HG02571 (cell line): ENCODE measurements around the gene ZNF438.

Source experiments
- ATAC-seq: cut with Tn5 transposase; IDR thresholded peaks from one replicate; pipeline ENCODE4 v1.9.1; 2021; ENCODE audit warnings: mild to moderate bottlenecking, moderate library complexity; ENCODE audit not compliant: unreplicated experiment

The ZNF438 gene

DNA sequence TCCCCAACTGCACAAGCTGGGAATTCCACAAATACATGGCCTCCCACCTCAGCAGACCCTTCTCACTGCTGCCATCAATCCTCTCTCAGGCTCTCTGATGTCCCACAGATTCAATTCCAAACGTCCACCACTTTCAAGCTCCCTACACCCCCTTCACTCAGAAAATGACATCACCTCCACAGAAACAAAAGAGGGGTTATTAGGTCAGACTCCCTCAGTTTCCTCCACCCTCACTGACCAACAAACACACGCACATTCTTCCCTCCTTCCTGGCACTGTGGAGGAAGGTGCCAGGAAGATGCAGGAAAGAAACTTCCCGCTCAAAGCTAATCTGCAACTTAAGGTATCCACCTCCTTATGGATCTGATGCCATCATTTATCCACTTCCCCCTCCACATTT is 18.3 kb downstream of the ZNF438 start:
- no peak for ATAC-seq

- no peak for ATAC-seq
Observed at GRCh38 chr10:31011665-31012022, 20.0 kb downstream of the ZNF438 start.

DNA sequence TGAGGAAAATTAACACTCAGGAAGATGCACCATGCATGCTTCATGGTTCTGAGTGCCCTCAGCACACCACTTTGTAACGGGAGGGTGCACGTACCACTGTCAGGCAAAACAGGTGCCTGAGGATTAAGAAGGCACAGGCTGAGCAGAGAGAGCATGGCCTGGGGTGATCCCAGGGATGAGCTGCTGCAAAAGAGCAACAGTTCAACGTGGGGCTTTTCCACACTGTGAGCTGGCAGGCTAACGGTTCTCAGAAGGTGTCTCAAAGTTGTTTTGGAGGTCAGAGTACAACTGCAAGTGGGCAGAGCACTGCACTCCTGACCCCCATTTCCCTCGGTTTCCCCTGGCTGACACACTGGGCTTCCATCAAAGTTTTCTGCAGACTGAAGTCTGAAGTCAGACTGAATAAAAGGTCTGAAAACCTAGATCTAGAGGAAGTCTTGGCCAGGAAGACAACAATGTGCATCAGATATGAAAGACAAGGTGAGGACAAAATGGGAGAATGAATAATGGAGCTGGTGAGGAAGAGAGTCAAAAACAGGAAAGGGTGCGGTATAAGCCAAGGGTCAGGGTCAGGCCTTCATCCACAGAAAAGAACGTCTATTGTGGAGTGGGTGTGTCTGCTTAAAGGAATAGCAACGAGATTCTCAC is 20.5 kb downstream of the ZNF438 start:
- no peak for ATAC-seq

- no peak for ATAC-seq
Observed at GRCh38 chr10:31010062-31010461, 21.6 kb downstream of the ZNF438 start.

DNA sequence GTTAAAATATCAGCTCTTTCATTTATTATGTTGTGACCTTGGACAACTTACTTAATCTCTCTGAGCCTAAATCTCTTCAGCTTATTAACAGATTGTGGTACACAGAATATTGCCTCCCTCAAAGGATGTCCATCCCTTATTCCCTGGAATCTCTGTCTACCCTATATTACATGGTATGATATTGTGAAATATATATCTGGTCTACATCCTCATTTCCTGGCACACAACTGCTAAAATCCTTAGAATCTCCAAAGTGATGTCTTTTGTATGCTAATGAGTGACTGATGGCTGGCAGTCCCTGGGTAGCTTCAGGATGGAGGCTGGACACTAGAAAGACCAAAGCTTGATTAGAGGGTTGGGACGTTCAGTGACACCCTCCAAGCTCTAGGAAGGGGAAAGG is 25.8 kb downstream of the ZNF438 start:
- ATAC-seq, result no peak

GRCh38 chr10:31004611-31005193 is 27.0 kb downstream of the ZNF438 start:
- ATAC-seq, result no peak

GRCh38 chr10:31001740-31002139 is 29.9 kb downstream of the ZNF438 start:
- no peak for ATAC-seq

DNA sequence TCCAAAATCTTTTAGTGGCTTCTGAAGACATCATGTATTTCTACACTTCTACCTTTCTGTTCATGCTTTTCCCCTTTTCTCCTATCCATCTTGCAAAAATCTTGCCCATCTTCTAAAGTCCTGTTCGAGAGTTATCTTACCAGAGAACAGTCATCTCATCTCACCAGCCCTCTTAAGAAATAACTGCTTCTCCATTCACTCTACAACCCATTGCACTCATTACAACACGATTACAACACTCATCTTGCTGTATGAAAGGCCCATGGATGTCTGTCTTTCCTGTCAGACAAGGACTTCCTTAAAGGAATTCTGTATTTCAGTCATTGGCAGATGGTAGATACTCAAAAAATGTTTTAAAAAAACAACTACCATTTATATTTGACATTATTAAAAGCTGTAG is 30.8 kb downstream of the ZNF438 start:
- no peak for ATAC-seq

- no peak for ATAC-seq
Observed at GRCh38 chr10:31000071-31000782, 31.4 kb downstream of the ZNF438 start.

- ATAC-seq, result no peak
Observed at GRCh38 chr10:30999070-30999712, 32.5 kb downstream of the ZNF438 start.

DNA sequence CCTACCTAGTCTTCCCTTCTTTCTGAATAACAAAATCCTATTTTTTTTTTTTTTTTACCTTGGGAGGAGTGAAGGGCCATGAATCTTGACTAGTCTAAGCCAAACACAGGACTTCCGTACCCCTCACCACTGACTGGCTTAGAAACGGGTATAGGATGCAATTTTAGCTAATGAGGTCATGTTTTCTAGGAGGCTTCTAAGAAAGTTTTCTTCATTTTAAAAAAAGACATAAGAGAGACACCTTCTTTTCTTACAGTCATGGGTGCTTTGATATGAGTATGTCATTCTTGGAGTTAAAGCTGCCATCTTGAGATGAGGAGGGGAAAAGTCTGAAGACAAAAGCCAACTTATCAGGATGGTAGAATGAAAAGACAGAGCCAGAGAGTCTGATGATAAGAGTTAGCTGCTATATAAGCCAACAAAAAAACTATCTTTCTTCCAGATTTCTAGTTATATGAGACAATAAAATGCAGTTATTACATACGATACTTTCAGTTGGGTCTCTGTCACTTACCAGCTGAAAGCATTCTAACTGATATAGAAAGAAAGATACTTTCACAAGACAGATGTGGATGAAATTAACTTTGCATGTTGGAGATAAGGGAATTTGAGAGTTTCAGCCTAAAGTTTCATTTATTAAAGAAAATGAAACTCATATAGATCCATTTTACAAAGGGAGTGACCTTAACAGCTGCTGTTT is 34.0 kb downstream of the ZNF438 start:
- ATAC-seq, result no peak

- no peak for ATAC-seq
Observed at GRCh38 chr10:30996481-30997005, 35.1 kb downstream of the ZNF438 start.

GRCh38 chr10:30995081-30995770 is 36.4 kb downstream of the ZNF438 start:
- ATAC-seq, result no peak

GRCh38 chr10:30993155-30993554 is 38.5 kb downstream of the ZNF438 start:
- ATAC-seq, result no peak

DNA sequence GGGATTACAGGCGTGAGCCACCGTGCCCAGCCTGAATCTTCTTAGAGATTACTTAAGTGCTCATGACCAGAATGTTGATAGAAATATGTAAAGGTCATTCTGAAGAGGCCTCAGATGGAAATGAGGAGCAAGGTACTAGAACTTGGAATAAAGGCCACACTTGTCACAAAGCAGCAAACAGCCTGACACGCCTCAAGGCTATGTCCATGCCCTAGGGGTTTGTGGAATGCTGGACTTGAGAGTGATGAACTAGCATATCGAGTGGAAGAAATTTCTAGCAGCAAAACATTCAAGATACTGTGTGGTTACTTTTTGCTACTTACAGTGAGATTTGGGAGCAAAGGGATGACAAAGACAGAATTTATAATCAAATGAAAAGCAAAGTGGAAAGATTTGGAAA is 39.0 kb downstream of the ZNF438 start:
- ATAC-seq, result no peak

GRCh38 chr10:30991647-30992011 is 40.0 kb downstream of the ZNF438 start:
- ATAC-seq, result no peak

DNA sequence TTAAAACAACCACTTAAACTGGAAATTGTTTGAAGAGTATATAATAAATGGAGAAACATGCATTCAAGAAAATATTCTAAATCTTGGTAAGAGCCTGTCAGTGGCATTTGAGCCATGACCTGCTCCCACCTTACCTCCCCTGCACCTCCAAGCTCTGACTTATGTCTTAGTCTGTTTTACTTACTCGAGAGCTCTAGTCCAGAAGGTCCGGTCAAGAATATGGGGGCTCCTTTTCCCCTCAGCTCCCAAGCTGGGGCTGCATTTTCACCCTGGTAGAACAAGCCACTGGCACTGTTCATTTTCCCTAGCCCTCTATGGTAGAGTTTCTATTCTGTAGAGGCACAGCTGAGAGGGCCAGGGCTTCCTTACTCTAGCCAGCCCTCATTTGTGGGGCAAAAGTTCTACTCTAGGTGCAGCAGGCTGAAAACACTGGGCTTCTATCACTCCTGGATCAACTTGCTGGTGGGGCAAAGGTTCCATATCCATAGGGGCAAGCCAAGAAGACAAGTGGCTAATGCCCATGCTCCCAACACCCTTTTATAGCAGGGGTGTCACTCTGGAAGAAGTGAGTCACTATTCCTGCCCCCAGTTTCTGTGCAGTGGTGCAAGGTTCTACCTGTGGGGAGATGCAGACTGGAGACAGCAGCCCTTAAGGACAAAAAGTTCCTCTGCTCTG is 40.6 kb downstream of the ZNF438 start:
- ATAC-seq, result no peak

- no peak for ATAC-seq
Observed at GRCh38 chr10:30990351-30990750, 41.3 kb downstream of the ZNF438 start.

DNA sequence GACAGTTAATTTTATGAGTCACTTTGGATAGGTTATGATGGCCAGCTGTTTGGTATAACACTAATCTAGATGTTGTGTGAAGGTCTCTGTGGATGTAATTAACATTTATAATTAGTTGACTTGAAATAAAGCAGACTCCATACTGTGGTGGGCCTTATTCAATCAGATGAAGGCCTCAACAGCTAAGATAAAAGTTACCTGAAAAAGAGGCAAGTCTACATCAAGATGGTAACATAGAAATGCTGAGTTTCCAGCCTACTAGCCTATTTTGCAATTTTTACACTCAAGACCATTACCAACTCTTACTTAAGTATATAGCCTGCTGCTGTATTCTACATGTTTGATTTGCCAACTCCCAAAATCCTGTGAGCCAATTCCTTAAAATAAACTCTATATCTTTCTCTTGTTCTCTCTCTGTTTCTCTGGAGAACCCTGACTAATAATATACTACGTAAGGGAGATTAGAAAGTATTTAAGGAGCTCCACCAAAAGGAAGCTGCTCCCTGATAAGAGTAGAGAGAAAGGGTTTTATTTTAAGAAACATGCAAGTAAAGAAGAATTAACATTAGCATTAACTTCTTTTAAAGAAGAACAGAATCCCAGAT is 42.7 kb downstream of the ZNF438 start:
- ATAC-seq, result no peak

GRCh38 chr10:30987463-30987862 is 44.2 kb downstream of the ZNF438 start:
- no peak for ATAC-seq
